GM21825 (cell line): ENCODE results near the gene AGAP1.

Source experiments
- ATAC-seq: cut with Tn5 transposase; IDR thresholded peaks from one replicate; pipeline ENCODE4 v1.9.1; 2021; ENCODE audit warnings: mild to moderate bottlenecking, moderate library complexity; ENCODE audit not compliant: unreplicated experiment

Gene AGAP1

DNA sequence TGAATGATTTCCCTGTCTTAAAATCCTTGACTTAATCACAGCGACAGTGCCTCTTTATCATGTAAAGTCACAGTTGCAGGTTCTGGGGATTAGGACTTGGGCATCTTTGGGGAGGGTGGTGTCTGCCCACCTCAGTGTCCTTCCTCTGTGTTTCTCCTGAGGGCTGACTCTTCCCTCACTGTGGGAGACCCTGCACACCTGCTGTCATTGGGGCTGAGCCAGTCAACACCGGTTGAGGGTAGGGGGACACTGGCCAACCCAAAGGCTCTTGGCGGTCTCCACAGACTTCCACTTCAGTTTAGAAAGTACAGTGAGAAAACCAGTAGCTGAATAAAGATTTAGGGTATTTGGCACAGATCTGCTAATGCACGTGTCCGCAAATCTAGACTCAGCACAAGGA lies 36.9 kb downstream of the AGAP1 start:
- no peak for ATAC-seq

DNA sequence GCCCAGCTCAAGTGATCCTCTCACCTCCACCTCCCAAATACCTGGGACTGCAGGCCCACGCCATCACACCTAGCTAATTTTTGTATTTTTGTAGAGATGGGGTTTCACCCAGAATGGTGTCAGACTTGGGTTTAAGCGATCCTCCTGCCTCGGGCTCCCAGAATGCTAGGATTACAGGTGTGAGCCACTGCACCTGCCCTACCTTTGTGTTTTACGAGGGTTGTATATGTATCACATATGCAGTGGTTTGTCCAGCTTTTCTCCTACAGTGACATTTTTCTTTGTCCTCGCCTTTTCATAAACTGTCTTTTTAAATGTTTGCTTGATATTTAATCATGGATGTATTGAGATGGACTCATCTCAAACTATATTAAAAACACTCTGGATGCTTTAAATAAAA lies 38.5 kb downstream of the AGAP1 start:
- ATAC-seq, result no peak

DNA sequence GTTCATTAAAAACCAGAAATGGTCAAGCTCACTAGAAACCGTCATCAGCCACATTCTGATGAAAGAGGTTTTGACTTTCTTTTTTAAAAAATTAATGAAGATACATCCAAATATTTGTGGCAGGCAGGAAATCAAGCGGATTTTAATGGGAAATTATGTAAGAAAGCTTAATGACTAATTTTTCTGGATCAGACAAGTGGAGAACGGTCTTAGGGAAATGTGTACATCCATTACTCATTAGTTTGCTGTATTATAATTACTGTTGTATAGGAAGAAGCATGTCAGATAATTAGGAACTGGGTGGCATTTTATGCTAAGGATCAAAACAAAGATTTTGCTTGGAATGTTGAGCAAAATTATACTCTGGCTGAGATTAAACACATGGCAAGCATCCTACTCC lies 39.4 kb downstream of the AGAP1 start:
- ATAC-seq, result no peak

DNA sequence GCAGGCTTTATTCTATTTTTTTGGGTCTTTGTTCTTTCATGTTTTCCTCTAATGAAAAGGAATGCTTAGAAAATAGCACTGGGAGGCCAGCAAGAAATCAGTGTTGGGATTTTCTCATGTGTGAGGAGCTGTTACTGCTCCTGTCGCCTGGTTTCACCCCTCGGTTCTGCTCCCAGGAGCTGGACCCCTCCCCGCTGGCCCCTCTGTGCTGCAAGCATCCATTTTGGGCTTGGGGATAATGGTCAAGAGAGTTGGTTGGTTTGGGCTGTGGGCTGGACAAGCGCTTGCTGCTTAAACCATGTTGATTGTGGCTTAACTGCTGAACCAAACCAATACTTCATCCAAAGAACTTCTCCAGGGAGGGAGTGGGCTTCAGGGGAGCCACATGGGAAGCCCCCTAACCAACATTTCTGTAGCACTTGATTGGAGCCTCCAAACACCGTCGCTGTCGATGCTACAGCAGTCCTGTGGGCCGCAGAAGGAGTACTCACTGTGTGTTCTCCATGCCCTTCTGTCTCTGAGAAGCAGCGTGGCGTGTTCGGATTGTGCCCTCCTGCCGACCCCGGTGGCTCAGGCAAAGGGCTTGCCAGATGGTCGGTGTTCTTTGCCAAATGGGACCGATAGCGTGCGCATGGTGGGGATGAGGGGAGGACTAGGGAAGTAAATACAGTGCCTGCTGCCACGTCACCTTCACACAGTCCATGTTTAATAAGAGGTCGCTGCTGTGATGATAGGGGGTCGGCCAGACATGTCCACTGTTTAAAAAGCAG lies 40.0 kb downstream of the AGAP1 start:
- ATAC-seq, result no peak

DNA sequence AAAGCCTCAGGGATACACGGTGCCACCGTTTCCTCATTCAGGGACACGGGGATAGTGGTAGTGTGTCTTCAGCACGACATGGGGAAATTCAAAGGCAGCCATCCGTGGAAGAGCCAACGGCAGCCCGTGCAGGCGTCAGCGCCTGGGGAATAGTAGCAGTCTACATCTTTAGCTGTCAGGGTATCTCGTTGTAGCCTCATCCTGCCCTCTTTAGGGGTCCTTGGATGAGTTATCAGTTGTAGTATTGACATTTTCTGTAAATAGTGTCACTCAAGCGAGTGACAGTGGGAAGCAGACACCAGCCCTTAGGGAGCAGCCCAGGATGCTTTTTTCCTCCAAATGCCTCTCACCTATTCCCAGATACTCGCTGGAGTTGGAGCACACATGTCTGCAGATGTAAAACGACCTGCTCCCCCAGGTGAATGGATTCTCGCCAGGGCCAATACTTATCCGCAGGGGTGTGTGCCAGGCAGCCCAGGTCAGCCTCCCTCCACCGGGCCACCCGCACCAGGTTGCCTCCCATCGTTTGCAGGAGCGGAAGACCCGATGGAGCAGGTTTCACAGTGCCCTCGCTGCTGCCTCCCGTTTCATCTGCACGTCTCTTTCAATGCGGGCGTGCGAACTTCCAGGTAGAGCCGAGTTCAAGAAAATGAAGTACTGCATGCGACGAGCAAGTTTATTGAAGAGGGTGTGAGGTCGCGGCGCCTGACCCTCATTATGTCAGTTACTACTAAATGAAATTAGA lies 41.0 kb downstream of the AGAP1 start:
- ATAC-seq, result no peak

DNA sequence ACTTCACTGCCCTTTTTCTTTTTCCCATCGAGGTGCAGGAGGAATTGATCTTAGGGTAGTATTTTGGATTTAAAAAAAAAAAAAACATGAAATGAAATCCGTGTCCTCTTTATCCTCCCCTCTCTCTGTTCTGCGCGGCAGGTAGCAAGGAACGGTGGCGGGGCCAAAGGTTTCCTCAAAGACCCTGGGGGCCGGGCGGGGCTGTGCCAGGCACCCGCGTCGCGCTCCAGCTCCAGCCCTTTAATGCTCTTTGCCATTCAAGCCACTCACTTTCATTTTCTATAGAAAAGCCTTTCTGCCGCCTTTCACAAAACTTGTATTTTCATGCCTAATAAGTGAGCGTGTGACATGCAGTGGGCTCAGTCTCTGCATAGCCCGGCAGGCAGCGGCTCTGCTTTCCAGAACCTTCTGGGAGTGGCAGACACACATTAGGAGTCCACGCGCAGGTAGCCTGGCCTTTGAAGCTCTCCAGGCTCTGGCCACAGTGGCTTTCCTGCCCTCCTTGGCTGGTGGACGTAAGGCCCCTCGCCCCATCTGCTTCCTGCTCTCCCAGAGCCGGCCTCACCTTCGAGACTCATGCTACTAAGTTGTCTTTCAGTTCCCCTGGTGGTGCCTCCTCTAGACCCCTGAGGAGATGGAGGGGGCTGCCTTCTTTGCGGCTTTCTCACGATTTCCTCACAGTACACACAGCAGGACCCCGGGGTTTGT lies 41.7 kb downstream of the AGAP1 start:
- ATAC-seq, result no peak

DNA sequence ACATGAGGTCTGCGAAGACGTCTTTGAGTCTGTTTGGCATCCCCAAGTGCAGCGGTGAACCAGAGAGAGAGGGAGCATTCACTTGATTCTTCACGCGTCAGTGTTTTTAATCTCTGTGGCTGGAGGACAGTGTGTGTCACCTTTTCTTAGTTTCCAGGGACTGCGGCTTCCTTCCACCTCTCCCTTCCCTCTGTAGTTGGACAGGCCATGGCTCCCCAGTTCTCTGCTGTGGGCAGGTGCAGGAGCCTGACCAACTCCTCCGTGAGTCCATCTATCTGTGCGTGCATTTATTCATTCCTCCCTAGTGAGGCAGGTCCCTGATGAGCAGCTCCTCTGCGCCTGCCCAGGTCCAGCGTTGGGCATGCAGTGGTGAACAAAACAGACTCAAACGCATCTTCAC lies 42.9 kb downstream of the AGAP1 start:
- ATAC-seq, result no peak

DNA sequence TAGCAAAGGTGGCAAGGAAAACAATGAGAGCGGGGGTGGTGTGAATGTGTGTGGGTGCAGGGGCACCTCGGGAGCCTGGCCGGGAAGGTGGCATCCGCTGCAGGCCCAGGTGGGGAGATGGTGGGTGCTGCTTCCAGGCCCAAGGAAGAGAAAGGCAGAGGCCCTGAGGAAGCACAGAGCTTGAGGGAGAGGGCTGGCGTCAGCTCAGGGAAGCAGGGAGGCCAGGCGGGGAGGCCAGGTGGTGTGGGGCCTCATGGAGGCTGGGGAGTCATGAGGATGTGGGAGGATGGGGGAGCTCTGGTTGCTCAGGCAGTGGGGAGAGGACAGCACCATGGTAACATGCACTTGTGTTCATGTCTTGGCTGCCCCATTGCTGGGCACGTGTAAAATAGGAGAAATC lies 43.3 kb downstream of the AGAP1 start:
- no peak for ATAC-seq

DNA sequence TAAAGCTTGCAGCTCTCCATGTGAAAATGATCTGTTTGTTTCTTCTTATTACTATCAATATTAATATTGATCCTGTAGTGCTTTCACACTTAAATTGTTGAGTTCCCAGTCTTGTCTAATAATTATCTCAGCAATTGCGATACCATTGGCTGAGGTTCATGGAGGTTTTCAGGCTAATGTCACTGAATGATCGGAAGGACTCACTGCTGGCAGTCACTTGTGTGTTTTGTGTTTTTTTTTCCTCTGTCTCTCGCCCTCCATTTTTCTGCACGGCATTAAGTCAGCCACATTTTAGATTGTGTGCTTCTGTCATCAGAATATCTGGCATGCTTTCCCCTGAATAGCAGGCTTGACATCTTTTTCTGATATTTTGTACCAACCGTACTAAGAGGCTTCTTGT lies 43.7 kb downstream of the AGAP1 start:
- ATAC-seq, result no peak

DNA sequence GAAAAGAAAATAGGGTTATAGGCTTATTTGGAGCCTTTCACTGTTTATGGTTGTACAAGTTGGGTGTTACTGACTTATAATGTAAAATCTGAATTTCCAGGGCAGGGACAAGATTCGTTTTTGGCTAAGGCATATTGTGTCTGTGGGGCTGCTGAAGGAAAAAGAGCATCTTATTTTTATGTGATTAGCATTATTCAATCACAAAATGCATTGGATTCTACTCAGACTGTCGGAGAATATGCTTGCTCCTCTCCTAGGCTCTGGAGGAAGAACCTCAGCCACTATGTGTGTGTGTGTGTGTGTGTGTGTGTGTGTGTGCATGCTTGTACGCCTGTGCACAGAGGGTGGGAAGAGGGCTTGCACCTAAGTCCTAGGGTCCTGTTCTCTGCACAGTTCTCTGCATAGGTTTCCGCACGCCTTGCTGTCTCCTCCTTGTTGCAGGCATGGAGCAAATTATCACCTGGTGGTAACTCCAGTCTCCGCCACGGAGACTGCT lies 44.3 kb downstream of the AGAP1 start:
- no peak for ATAC-seq

DNA sequence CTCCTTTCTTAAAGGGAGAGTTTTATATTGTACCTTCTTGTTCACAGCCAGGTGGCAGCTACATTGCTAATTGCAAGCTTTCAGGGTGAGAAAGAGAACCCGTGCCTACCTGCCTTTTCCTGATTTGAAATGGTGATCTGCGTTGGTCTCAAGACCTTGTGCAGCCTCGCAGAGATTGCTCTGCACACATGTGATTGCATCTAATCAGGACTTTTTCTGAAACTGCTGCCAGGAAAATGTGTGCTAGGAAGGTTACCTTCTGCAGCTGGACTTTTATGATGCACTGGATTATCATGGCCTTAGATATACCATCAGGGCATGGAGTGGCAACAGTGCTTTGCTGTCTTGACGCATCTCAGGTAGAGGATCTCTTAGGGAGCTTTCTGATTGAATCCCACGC lies 45.1 kb downstream of the AGAP1 start:
- no peak for ATAC-seq

DNA sequence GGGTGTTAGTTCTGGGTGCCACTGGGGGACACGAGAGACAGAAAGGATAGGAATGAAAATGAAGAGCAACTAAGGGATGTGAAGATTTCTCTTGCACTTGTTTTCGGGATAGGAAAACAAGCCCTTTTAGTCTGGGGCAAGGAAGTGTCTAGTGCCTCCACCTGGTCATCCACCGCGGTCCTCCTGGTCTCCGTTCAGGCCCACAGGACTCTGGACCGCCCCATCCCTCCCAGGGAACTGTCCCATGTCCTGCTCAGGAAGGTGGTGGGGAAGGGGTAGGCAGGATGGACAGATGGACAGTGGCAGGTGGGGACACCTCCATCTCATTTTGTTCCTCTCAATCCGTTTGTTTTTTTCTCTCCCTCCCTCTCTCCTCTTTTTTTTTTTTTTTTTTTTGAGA lies 45.9 kb downstream of the AGAP1 start:
- ATAC-seq, result no peak

DNA sequence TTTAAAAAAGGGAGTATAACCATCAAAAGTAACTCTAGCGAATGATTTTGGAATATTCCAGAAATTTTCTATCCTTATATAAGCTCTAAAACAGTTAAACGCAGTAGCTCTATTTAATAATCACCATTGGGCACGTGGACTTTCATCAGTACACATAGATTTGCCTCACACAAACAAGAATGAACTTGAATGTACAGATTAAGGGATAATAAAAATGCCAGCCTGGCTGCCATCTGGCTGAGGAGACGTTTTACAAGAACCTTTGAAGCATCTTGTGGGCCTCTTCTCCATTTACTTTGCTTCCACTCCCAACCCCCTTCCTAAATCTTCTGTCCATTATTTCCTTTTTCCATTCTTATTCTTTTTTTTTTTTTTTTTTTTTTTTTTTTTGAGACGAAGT lies 47.2 kb downstream of the AGAP1 start:
- ATAC-seq, result no peak

DNA sequence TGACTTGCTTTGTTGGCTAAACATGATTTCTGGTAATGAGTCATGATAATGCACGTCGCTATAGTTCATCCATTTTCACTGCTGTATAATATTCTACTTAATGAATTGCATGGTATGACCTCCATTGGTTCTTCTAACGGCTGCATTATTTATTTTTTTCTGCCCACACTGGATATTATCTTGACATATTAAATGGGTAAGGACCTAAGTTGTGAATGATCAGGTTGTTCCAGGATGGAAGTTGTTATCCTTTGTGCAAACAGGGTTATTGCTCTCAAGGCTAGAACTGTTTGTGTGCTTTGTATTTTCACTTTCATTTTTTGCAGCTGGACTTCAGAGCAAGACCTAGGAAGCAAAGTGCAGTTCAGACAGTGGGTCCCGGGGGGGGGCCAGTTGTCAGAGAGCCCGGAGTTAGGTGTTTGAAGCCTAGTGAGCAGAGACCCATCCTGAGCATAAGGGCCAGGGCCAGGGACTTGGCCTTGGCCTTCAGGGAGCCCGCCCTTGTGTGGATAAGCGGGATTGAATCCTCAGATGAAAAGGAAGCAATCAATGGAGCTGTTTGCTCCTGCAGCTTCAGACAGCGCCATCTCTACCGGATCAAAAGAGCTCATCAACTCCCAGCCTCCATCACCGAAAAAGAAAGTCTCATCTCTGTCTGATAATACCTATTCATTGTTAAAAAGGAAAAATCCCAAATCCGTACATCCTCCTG lies 48.2 kb downstream of the AGAP1 start:
- no peak for ATAC-seq

DNA sequence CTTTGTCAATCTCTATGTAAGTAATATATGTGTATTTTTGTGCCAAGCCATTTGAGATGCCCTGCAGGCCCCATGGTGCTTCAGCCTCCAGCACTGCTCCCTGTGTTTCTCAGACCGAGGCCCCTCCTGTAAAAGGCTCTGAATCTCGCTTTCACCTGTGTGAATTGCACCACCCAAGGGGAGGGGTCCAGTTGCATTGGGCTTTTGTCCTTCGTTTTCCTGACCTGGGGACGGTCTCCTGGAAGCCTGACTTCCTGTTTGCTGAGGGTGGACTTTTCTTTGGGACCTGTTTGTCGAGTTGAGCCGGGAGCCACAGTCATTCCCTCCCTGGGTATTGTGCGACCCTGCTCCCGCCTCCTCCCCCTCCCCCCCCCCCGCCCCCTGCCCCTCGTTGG lies 48.9 kb downstream of the AGAP1 start:
- no peak for ATAC-seq

DNA sequence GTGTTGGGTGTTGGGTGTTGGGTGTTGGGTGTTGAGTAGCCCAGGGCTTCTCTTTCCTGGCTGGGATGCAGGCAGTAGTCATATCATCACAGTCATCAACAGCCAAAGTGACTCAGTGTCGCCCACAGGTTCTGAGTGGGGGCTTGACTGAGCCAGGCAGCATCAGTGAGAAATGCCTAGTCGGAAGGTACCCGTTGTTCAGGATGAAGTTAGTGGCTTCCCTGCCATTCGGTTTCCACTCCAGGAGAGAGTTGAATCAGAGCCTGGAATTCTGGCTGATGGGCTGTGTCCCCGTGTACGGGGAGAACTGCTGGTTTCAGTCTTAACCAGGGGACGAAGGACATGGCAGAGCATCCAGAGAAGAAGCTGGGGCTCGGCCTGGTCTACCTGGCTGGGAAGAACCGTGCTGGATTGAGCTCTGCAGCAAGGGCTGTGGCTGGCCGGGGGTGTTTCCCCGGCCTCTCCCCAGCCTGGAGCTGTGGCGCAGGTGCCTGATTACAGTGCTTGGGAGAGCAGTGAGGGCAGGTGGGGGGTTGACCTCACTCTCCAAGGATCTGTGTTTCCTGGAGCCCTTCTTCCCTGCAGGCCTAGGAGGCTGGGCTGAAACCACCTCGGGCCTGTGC lies 49.4 kb downstream of the AGAP1 start:
- ATAC-seq, result no peak

DNA sequence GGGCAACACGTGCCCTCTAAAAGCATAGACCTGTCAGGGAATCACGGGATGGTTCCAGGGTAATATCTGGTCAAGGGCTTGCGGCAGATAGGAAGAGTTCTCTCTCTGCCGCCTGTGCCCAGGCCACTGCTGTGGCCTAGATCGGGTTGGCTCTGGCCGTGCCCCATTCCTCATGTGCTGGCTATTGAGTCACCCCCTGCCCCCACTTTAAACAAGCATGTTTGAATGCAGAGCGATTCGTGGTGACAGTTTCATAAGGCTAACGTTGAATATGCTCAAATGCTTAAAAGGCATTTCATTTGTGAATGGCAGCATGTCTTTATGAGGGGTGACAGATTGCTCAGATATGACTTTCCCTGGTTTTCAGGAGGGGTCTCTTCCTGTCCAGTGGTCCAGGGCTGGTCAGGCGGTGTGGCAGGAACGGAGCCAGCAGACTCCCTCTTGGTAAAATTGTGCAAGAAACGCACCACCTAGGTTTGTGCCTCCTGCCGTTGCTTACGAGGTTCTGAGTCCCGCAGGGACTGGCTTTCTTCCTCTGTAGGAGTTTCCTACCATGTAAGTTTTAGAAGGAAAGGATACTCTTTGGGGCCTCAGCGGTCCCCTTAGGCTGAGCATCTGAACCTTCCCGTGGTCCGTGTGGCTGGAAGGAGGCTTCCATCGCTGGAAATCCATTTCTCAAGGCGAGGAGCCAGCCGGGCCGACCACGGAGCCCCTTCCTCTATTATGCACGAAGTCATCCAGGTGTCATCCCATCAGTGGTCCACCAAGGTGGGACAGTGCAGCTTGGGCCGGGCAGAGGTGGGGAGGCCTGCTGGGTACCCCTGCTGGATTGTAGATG lies 50.2 kb downstream of the AGAP1 start:
- ATAC-seq, result no peak

DNA sequence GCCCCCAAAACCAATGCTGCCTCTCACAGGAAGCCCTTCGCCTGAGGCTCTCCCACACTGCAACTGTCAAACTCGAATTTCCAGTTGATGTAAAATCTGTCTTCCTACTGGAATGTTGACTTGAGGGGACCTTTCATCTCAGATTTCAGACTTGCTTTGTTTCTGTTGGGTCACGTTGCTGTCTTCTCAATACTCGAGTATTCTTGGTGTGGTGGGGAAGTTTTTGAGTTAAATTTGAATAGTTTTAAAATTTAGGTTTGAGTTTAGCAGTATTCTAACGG lies 50.8 kb downstream of the AGAP1 start:
- ATAC-seq, result no peak

DNA sequence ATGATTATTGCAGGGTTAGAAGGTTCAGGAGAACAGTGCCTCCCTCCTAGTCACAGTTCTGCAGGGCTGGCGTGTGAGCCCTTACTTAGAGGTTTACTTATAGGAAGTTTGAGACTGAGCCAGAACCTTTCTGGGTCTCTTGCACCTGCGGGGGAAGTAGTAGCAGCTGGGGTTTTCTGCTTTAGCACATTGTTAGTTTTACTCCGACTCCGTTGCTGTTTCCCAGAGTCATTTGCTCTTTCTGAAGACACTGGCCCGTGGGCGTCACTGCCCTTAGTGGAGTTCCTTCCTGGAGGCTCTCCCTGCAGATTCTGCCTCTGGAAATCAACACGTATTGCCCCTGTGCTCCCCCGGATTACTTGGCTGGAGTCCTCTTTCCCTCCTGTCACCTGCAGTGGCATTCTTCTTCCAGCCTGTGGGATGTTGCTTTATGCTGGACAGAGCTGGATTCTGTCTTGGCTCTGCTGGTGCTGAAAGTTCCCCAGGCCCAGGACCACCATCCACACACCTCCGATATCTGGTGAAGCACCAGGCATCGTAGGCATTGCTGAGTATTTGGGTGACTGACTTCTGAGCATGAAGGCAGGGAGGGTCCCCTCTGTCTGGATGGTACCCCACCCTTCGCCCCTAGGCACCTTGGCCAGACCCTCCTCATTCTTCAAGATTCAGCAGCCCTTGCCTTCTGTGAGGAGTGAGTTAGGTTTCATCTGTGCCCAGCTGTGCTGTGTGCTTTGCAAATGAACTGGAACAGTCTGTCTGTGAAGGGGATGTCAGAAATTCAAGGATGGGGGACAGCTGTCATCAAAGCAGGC lies 51.7 kb downstream of the AGAP1 start:
- ATAC-seq, result no peak

DNA sequence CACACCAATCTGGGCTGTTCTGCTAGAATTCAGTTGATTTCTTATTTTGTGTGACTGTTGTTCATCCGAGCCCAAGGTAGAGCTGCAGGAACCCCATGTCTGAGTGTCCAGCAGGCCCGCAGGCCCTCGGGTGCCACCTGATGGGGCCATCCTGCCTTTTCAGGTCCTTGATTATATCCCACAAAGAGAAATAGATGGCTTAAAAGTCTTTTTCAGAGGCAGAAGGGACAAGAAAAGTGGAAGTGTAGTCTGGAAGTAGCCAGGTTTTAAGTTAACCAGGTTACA lies 52.2 kb downstream of the AGAP1 start:
- ATAC-seq, result no peak
